Inflammatory macrophage (primary cell): Measurements from ENCODE around the gene DPP10.

Experiments
- DNase-seq, 2 donors: peaks; one replicate each; pipeline ENCODE4 v3.0.0-alpha.2; 2020 to 2022

Gene DPP10

DNA sequence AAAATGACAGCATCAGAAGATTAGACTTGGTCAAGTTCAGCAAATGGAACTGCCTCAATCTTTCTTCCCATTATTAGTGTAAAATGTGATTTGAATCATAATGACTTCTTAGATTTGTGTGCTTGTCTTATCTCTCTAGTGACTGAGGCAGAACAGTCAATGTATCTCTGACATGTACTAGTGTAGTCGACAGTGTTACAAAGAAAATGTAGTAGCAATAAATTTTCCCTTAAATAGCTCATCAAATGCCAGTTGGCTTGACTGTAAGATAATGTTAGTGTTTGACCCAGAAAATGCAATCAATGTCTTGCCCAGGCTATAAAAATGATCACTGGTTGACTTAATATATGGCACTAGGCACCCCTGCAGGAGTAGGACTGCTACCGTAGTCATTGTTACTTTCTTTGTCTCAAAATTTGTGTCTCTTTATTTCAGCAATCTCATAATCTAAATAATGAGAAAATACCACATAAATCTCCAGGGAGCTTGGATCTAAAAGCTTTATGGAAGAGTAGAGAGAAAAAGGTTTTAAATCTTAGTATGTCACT lies 1336.7 kb downstream of the DPP10 start:
- no peak for DNase-seq

GRCh38 chr2:115782286-115782685 lies 1339.8 kb downstream of the DPP10 start:
- DNase-seq: no peak

DNA sequence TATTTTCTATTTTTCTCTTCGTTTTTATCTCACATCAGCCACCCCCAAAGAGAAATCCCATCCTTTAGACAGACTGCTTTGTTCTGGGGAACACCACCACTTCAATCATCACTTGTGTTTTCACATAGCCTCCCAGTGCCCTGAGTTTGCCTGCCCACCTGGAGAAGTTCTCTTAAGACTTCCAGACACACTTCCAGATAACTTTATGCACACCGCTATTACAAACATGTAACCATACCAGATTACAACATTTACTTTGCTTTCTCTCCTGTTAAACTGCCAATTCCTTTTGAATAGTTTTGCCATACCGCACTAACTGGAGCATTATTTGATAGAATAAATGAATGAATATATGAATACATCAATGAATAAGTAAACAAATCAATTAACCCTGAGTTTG lies 1353.6 kb downstream of the DPP10 start:
- no peak for DNase-seq

- DNase-seq: no peak
Measured at GRCh38 chr2:115807276-115807675, 1364.8 kb downstream of the DPP10 start.

- no peak for DNase-seq
Measured at GRCh38 chr2:115825912-115826311, 1383.5 kb downstream of the DPP10 start.

GRCh38 chr2:115833196-115833595 lies 1390.8 kb downstream of the DPP10 start:
- no peak for DNase-seq

- DNase-seq: no peak
Measured at GRCh38 chr2:115838539-115838938, 1396.1 kb downstream of the DPP10 start.

- DNase-seq: no peak
Measured at GRCh38 chr2:115842306-115842705, 1399.9 kb downstream of the DPP10 start.

DNA sequence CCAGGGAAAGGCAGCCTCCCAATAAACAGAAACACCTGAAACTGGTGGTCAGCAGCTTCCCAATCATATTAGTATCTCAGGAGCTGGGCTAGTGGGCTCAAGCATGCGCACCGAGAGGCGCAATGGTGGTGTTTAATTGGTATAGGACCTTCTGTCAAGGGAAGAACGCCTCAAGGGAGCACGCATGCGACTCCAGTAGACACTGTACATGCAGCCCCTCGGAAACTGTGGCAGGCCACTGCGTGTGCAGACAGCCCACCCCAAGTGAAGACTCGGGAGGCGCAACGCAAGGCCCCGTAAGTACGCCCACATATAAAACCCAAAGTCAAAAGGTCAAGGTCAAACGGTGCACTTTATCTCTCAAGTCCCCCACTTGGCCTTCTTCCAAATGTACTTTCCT lies 1405.8 kb downstream of the DPP10 start:
- no peak for DNase-seq

DNA sequence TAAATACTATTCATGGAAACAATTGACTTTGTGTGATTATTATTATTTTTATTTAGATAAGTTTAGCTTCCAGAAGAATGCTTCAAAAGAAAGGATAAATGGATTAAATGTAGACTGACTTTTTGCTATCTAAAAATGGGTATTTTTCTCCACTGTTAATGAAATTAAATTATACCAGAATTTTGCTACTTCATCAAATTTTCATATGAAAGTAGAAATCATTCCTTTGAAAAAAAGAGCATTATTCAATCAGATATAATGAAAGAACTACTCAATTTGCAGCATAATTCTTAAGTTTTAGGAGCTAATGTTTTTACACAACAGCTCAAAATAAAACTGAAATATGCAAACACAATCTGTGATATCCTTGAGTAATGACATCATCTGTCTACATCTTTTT lies 1424.6 kb downstream of the DPP10 start:
- DNase-seq: no peak

DNA sequence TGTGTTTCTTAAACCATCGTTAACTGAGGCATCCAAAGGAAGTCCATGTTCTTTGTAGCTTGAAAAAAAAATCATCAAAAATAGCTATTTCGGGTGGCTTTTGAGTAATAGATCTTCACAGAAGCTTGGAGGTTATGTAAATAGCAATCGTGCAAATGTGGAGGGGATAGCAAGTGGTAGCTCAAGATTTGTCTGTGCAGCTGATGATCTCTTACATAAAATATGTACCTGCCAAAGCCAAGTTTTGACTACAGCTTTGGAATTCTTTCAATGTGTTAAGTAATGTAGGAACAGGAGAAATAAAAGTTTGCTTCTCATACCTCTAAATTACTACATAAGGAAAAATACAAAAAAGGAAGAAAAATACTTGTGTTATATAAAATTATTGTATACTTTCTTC lies 1432.0 kb downstream of the DPP10 start:
- DNase-seq: no peak

DNA sequence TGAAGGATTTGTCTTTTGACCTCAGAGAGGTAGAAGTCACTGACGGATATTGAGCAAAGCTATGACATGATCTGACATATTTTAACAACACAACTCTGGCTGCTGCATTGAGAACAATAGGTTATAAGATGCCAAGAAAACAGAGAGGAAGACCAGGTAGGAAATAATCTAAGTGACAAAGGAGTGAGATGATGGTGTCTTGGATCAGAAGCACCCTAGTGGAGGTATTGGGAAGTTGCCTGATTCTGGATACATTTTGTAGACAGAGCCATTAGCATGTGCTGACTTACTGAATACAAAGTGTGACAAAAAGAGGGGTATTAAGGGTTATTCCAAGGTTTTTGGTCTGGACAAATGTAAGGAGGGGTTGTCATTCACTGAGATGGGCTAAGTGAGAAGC lies 1438.1 kb downstream of the DPP10 start:
- DNase-seq: no peak

- no peak for DNase-seq
Measured at GRCh38 chr2:115887209-115887776, 1444.9 kb downstream of the DPP10 start.
